Measurements from ENCODE around the gene IMMP2L.
A peak's percentile ranks its signal among the peaks of the same experiment; 100 is the strongest.

Gene IMMP2L

GRCh38 chr7:111320133-111320532 lies 242.2 kb downstream of the IMMP2L start:
- H3K27ac ChIP-seq (ENCODE audit: poor library complexity, severe bottlenecking) = no peak overlapping the region
- ATAC-seq (ENCODE audit: low read depth) = no peak
- no peaks in the 10 kb centered on the region for H3K27me3 ChIP-seq (ENCODE audit: insufficient read depth, poor library complexity, severe bottlenecking)

GRCh38 chr7:111312966-111313365 lies 249.3 kb downstream of the IMMP2L start:
- Histone ChIP-seq H3K36me3 (ENCODE audit: low read depth) (no peaks in the 10 kb centered on the region), H3K9me3 (ENCODE audit: severe bottlenecking) (no peaks in the 10 kb centered on the region), H3K4me1 (ENCODE audit: insufficient read depth, poor library complexity, severe bottlenecking) (no peaks in the 10 kb centered on the region), H3K4me3 (ENCODE audit: severe bottlenecking) (no peak overlapping the region), H3K27me3 (ENCODE audit: insufficient read depth, poor library complexity, severe bottlenecking) (no peaks in the 10 kb centered on the region), H3K27ac (ENCODE audit: poor library complexity, severe bottlenecking) (no peak overlapping the region)
- peak; percentile 21 for TF ChIP-seq CTCF (IDR thresholded peaks at IDR 0.05; ENCODE audit: poor library complexity, severe bottlenecking)
- DNase-seq (ENCODE audit: low spot score) (no peak), ATAC-seq (ENCODE audit: low read depth) (peak; percentile 50; the same call in 2 of the 3 replicates)

More at GRCh38 chr7:111320133-111320532, 242.2 kb downstream of the IMMP2L start:
- Histone ChIP-seq H3K9me3 (ENCODE audit: severe bottlenecking) (no peaks in the 10 kb centered on the region), H3K36me3 (ENCODE audit: low read depth) (no peaks in the 10 kb centered on the region), H3K4me1 (ENCODE audit: insufficient read depth, poor library complexity, severe bottlenecking) (no peaks in the 10 kb centered on the region), H3K4me3 (ENCODE audit: severe bottlenecking) (no peak overlapping the region)
- no peak for DNase-seq (ENCODE audit: low spot score)
- no peak for TF ChIP-seq CTCF (IDR thresholded peaks at IDR 0.05; ENCODE audit: poor library complexity, severe bottlenecking)

- no peaks in the 10 kb centered on the region for H3K36me3 ChIP-seq (ENCODE audit: low read depth)
These were observed 253.6 kb downstream of the IMMP2L start for GRCh38 chr7:111308691-111309090.

GRCh38 chr7:111301891-111302290 lies 260.4 kb downstream of the IMMP2L start:
- no peak overlapping the region for H3K4me3 ChIP-seq (ENCODE audit: severe bottlenecking)
- ATAC-seq (ENCODE audit: low read depth) (no peak), DNase-seq (ENCODE audit: low spot score) (no peak)
- H3K27me3 ChIP-seq (ENCODE audit: insufficient read depth, poor library complexity, severe bottlenecking) = no peaks in the 10 kb centered on the region
- H3K27ac ChIP-seq (ENCODE audit: poor library complexity, severe bottlenecking) = no peak overlapping the region
- H3K9me3 ChIP-seq (ENCODE audit: severe bottlenecking) = no peaks in the 10 kb centered on the region
- TF ChIP-seq CTCF (IDR thresholded peaks at IDR 0.05; ENCODE audit: poor library complexity, severe bottlenecking) = no peak
- no peaks in the 10 kb centered on the region for H3K4me1 ChIP-seq (ENCODE audit: insufficient read depth, poor library complexity, severe bottlenecking)
- no peaks in the 10 kb centered on the region for H3K36me3 ChIP-seq (ENCODE audit: low read depth)

More at GRCh38 chr7:111308691-111309090, 253.6 kb downstream of the IMMP2L start:
- Histone ChIP-seq H3K4me3 (ENCODE audit: severe bottlenecking) (no peak overlapping the region), H3K27ac (ENCODE audit: poor library complexity, severe bottlenecking) (no peak overlapping the region), H3K4me1 (ENCODE audit: insufficient read depth, poor library complexity, severe bottlenecking) (no peaks in the 10 kb centered on the region), H3K9me3 (ENCODE audit: severe bottlenecking) (no peaks in the 10 kb centered on the region), H3K27me3 (ENCODE audit: insufficient read depth, poor library complexity, severe bottlenecking) (no peaks in the 10 kb centered on the region)
- TF ChIP-seq CTCF (IDR thresholded peaks at IDR 0.05; ENCODE audit: poor library complexity, severe bottlenecking) = no peak
- ATAC-seq (ENCODE audit: low read depth) = no peak
- no peak for DNase-seq (ENCODE audit: low spot score)

- H3K27me3 ChIP-seq (ENCODE audit: insufficient read depth, poor library complexity, severe bottlenecking) = no peaks in the 10 kb centered on the region
- no peaks in the 10 kb centered on the region for H3K4me1 ChIP-seq (ENCODE audit: insufficient read depth, poor library complexity, severe bottlenecking)
- DNase-seq (ENCODE audit: low spot score) (no peak), ATAC-seq (ENCODE audit: low read depth) (no peak)
- no peak overlapping the region for H3K27ac ChIP-seq (ENCODE audit: poor library complexity, severe bottlenecking)
- H3K4me3 ChIP-seq (ENCODE audit: severe bottlenecking) = no peak overlapping the region
- H3K9me3 ChIP-seq (ENCODE audit: severe bottlenecking) = no peaks in the 10 kb centered on the region
- H3K36me3 ChIP-seq (ENCODE audit: low read depth) = no peaks in the 10 kb centered on the region
- no peak for TF ChIP-seq CTCF (IDR thresholded peaks at IDR 0.05; ENCODE audit: poor library complexity, severe bottlenecking)
These were observed 267.8 kb downstream of the IMMP2L start for GRCh38 chr7:111294494-111294893.

Measured in RWPE2 (cell line).